GM19351 (cell line): Measurements from ENCODE around the gene DISC1.
"Not testable (repeated sequence)": the region's sequence is repeated elsewhere in the genome, so short reads cannot be mapped to it uniquely, and the experiment has no call there.

ENCODE experiments used
- ATAC-seq: cut with Tn5 transposase; IDR thresholded peaks from one replicate; pipeline ENCODE4 v1.9.1; 2021; ENCODE audit warnings: mild to moderate bottlenecking, moderate library complexity; ENCODE audit not compliant: unreplicated experiment

Gene DISC1

DNA sequence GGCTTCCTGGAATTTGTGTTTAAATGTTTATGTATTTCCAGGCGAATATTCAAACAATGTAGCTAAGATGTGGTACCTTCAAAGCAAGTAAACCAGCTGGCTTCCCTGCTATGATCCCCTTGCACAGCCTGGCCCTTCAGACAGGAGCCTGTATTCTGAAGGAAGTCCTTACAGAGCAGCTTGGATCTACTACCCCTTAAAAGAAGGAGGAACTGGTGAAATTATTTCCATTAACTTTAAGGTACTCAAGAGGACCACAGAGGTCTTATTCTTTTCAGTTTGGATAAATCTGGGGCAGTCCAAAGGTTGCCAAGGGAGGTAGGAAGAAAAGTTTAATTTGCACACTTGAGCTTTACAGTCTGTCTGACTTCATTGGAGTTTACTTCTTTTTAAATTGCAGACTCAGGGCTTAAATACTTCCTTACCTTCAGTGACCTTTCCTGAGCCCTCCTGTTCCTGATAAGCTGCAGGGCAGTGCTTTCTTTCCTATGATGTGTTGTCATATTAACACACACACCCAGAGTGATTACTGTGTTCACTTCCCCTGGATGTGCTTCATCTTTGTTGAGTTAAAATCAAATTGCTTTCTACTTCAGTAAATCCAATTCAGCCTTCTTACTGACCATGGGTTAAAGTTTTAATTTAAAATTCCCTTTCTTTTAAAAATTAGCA, 40.5 kb downstream of the DISC1 start:
- no peak for ATAC-seq

DNA sequence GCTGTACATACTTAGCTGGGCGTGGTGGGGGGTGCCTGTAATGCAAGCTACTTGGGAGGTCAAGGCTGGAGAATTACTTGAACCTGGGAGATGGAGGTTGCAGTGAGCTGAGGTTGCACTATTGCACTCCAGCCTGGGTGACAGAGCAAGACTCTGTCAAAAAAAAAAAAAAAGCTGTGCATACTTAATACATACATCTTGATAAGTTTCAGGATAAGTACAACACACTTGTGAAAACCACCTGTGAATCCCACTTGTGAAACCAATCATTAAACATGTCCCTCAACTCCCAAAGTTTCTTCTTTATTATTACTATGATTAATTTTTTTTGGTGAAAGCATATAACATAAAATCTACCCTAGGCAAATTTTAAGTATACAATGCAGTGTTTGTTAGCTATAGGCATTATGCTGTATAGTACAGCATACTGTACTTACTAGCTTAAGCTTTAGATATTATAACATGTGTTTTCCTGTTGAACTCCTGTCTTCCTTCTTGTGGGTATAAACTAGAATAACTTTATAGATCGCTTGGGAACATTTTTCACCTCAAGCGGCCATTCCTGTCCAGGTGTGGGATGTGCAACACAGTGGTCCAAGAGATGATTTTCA, 41.4 kb downstream of the DISC1 start:
- no peak for ATAC-seq

DNA sequence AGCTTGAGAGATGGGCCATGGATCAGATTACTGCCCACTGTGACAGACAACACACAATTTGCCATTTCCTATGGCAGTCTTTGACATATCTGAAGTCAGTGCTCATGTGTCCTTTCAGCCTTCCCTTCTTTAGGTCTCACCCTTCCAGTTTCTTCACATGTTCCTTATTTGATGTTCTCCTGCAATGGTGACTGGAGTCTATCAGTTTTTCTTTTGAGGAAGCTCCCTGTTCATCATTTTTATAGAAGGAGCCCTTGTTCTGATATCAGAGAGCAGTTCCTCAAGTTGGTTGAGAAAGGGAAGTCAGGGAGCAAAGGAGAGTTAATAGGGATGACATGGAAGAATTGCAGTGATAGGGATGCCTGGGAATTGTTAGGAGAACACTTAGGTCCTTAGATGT, 42.2 kb downstream of the DISC1 start:
- no peak for ATAC-seq

DNA sequence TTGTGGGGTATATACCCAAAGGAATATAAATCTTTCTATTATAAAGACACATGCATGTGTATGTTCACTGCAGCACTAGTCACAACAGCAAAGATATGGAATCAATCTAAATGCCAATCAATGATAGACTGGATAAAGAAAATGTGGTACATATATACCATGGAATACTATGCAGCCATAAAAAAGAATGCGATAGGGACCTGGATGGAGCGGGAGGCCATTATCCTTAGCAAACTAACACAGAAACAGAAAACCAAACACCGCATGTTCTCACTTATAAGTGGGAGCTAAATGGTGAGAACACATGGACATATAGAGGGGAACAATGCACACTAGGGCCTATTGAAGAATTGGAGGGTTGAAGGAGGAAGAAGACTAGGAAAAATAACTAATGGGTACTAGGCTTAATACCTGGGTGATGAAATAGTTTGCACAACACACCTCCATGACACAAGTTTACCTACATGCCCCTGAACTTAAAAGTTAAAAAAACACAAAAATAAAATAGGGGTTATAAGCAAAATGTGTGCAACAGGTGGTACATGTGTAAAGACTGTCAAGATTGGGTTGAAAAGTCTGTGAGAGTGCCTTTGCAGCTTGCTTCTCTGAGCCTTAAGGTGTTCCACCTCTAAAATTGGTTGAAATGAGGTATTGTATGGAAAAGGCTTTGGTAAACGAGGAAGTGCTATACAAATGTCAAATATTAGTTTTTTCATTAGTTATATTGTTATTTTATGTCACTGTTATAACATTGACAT, 43.5 kb downstream of the DISC1 start:
- ATAC-seq = not testable (repeated sequence)

DNA sequence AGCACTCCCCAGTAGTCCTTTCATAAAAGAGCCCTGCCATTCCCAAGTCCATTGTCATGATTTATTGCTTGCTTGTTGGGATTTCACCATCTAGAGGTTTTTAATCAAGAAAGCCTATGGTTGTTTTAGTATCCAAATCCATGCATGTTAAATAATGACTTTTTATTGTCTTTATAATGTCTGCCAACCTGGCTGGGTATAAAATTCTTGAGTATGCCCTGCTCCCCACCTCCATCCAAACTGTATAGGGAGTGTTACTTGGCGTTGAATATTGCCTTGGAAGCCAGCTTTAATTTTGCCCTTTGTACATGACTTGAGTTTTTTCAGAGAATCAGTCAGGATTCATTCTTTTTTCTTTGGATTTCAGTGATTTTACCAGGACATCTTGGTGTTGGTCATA, 44.2 kb downstream of the DISC1 start:
- ATAC-seq = no peak

DNA sequence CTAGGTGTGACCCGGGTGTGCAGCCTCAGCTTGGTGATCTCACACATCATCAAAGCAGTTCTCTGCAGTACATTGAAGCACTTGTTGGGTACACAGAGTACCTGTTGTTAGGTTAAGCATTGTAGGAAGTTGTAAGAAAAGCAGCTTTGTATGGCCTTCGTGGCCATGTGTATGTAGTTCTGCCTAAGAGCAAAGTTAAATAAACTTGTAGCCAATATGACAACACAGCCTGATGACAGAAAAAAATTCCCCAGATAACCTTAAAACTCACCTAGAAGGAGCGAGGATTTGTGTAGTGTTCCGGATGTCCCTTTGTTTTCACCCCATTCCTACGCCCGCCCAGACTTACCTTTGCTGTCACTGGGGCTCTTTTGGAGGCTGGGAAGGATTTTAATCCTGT, 48.0 kb downstream of the DISC1 start:
- ATAC-seq = no peak

DNA sequence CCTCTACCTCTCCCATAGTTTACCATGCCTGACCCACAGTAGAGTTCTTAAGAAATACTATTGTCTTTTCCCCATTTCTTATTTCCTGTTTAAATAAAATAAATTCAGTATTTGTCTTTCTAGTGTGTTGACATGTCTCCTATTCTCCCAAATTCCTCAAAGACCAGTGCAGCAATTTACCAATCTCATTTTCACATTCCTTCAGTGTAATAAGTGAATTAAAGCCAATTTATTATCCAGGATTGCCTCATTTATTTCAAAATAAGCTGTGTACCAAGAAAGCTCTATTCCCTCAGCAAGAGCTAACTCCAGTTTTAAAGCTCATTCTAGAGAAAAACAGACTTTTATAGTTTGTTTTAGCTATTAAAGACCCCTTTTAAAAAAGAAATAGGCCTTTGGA, 49.9 kb downstream of the DISC1 start:
- ATAC-seq = no peak

DNA sequence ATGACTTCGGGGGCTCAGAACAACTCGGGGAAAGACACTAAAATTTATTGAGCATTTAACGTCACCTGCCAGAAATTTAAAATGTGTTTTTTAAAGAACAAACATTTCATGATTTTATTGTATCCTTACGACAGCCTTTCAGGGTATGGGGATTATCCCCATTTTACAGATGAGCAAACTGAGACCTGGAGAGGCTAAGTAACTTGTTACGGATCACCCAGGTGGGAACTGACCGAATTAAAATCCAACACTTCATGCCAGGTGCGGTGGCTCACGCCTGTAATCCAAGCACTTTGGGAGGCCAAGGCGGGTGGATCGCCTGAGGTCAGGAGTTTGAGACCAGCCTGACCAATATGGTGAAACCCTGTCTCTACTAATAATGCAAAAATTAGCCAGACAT, 50.9 kb downstream of the DISC1 start:
- no peak for ATAC-seq

DNA sequence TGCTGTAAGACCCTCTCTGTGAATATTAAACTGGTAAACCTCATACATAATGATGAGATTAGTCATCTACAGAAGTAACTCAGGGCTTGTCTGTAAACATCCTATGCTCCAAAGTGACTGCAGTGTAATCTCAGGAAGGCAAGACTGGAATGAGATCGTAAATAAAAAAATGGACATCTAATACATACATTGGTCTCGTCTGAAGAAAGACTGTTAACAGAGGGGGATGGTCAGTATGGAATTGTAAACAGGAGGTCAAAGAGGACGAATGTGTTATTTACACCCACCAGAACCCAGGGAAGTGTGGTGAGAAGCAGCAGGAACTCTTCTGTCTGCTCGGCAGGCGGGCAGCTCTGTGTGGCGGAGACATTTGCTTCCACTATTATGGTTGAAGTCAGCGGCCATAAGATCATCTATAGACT, 51.4 kb downstream of the DISC1 start:
- no peak for ATAC-seq

DNA sequence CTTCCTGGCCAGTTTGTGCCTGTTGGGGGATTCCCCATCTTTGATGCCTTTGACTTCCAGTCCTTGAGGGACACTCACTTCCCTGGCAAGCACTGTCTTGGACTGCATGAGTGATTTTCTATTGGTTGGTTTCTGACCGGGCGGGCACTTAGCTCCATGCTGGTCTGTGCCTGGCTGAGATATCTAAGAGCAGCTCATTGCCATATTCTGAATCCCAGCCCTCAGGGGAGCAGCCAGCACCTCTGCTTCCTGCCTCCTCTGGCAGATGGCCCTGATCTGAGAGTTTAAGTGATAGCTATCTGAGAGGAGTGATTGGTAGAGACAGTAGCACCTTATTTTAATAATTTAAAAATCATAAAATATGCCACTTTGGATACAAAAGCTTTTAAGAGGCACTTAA, 52.5 kb downstream of the DISC1 start:
- ATAC-seq = no peak

DNA sequence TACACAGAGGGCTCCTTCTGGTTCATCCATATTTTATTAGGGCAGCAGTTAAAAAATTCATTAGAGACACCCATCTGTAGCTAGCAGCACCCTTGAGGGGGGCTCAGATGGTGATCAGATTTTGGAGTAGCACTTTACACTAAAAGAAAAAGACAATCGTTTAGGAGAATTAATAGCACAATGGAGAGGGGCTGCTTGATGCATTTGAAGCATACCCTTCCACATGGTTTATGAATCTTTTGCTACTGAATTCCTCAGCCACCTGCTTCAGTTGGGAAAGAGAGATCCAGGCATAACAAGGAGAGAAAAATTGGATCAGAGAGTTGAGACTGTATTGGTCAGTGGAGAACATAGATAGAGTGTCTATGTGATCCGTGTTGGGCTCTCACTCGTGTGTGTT, 54.4 kb downstream of the DISC1 start:
- no peak for ATAC-seq

DNA sequence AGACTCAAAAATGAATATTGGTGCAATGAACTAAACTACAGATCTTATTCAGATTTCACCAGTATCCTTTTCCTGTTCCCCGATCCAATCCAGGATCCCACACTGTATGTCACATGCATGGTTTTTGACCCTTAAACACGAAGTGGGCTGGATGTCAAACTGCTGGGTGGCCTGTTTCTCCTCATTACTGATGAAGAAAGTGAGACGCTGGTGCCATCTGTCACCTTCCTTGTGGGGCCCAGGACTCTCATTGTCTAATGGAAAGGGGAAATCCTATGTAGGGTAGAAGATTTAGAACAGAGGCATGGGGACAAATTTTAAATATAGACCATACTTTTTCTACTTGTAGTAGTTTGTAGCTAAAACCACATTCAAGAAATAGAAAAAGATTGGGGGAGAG, 56.2 kb downstream of the DISC1 start:
- no peak for ATAC-seq

DNA sequence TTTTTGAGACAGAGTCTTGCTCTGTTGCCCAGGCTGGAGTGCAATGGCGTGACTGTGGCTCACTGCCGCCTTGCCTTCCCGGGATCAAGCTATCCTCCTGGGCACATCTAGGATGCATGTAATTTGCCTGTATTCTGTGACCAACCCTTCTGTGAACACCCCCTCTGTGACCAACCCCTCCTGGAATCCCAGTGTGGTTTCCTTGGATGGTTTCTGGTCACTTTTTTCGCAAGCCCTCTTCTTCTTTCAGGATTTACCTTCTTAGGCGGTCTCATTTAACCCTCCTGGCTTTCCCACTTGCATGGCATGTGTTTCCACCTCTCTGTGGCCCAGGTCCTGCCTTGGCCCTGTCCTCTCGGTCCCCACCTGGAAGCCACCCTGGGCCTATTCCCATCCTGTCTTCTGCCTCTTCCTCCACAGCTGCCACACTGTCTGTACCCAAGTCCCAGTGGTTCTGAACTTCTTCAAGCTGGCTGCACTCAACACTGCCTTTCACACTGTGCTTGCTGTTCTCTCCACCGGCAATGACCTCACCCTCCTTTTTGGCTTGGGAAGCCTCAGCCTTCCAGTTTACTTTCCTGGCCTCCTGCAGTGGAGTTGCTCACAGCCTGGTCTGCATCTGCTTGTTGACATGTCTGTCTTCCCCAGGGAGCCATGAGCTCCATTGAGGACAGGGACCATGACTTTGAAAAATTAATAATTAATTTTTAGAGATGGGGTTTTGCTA, 57.0 kb downstream of the DISC1 start:
- ATAC-seq = no peak

DNA sequence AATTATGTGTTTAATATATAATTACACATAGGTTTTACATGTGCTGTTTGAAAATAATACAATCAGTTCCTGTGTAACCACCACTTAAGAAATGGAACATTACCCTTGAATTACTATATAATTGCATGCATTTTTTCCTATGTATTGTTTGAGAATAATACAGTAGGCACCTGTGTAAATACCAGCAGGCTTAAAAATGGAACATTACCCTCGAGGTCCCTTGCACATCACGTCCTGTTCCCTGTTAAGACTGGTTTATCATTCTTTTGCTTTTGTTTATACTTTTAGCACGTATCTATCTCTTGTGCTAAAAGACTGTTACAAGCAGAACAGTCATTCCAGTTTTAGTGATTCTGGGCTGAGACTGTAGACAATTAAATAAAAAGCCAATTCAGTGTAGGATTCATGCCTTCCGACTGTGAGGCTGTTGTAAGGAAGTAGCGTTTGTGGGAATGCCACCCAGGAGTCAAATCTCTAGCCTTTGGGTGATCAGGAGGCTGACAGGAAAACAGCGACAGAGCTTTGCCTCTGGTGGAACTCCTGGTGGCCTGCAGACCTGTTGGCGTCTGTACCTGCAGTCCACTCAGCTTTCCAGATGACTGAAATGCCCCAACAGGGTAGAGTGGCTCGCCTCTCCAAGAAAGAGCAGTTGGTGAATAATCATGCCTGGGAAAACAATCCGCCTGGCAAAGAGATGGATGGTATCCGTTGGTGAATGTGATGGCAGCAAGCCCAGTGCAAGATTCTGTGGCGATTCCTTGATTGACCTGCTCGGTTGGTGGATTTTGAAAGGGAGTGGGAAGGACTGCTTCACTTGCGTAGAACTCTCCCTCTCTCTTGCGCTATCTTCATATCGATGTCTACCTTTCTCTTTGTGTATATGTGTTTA, 58.0 kb downstream of the DISC1 start:
- ATAC-seq = no peak

DNA sequence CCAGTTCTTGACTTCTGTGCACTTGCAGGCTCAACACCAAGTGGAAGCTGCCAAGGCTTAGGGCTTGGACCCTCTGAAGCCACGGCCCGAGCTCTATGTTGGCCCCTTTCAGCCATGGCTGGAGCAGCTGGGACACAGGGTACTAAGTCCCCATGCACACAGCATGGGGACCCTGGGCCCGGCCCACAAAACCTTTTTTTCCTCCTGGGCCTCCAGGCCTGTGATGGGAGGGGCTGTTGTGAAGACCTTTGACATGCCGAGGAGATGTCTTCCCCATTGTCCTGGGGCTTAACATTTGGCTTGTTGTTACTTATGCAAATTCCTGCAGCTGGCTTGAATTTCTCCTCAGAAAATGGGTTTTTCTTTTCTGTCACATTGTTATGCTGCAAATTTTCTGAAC, 59.8 kb downstream of the DISC1 start:
- ATAC-seq = no peak

DNA sequence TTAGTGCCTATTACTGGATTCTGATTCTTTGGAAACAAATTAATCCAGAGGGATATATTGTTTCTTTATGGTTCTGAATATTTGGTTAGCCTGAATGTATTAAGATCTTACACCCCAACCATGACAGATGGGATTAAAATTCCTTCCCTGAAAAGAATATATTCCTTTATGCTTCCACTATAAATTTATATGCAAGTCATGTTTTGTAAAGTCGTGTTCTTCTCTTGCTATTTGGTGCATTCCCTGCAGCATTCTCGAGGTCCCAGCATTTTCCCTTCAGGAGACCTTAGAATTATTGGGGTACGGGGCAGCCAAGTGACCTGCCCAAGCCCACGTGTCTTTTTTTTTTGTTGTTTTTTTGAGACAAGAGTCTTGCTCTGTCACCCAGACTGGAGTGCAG, 62.4 kb downstream of the DISC1 start:
- ATAC-seq = no peak

DNA sequence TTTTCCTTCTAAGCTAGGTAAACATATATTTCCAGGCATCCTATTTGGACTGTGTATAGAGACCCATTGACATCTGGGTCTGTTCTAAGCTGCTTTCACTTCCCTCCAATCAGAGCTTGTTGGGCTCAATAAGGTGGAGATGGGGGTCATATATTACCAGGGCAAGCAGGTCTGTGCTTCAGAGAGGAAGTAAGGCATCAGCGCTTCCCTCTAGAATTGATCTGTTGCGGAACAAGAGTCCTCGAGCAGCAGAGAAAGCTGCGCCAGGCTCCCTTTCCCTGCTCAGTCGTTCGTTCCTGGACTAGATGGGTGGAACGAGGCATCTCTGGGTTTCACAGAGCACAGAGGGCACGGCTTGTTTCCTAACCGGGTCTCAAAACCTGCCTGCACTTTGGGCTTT, 63.5 kb downstream of the DISC1 start:
- ATAC-seq = no peak

DNA sequence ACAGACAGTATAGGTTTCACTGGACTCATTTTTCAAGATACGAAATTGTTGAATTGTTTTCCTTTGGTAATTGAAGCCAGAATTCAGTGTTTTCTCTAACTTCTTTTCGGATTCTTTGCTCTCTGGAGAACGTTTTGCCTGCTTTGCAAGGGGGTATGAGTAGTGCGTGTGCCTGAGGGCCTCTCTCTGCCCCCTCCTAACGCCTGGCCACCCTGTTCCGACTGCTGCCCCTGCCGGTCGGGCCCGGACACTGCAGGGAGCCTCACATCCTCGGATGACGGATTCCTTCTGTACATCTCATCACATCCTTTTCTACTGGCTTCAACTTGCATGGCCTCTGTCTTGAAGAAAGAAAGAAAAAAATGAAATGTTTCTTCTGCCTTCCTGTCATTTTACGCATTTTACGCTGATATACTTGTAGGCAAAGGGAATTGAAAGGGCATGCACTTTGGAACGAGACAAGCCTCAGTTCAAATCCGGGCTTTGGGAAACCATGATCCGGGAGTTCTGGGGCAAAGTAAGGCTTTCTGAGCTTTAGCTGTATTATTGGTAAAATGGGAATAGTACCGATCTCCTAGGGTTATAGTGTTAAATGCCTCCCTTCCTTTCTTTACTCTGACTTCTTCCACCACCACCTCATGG, 65.1 kb downstream of the DISC1 start:
- ATAC-seq = peak; percentile 86

DNA sequence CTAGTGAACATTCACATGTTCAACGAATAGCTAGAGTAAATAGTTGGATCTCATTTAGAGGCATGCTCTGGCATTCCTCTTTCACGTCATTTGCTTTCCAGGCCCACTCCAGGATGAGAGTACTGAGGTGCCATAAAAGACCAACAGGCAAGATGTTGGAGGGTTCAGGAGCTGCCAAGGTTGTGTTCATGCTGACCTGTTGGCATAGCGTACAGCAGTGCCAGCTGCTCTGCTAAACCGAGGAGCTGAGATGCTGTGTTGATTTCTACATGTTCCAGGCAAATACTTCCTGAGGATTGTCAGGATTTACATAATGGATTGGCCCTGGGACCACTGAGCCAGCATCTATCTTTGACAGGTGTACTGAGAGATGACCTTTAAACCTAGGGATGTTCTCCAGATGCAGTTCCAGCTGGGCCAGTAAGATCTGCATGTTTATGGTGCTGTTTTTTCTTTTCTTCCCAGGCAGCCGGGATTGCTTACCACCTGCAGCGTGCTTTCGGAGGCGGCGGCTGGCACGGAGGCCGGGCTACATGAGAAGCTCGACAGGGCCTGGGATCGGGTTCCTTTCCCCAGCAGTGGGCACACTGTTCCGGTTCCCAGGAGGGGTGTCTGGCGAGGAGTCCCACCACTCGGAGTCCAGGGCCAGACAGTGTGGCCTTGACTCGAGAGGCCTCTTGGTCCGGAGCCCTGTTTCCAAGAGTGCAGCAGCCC, 66.9 kb downstream of the DISC1 start:
- no peak for ATAC-seq

DNA sequence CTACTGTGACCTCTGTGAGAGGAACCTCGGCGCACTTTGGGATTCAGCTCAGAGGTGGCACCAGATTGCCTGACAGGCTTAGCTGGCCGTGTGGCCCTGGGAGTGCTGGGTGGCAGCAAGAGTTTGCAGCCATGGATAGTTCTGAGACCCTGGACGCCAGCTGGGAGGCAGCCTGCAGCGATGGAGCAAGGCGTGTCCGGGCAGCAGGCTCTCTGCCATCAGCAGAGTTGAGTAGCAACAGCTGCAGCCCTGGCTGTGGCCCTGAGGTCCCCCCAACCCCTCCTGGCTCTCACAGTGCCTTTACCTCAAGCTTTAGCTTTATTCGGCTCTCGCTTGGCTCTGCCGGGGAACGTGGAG, 67.5 kb downstream of the DISC1 start:
- no peak for ATAC-seq
